ENCODE measurements around the gene RPL22.
"Not testable (repeated sequence)": the region's sequence is repeated elsewhere in the genome, so short reads cannot be mapped to it uniquely, and the experiment has no call there.

Gene RPL22

GRCh38 chr1:6233376-6233775 is 34.0 kb upstream of the RPL22 start:
- DNase-seq = no peak

GRCh38 chr1:6225651-6226050 is 26.3 kb upstream of the RPL22 start:
- DNase-seq = no peak

- DNase-seq = no peak
These were observed 25.3 kb upstream of the RPL22 start for GRCh38 chr1:6224718-6225117.

- DNase-seq = no peak
These were observed 24.2 kb upstream of the RPL22 start for GRCh38 chr1:6223617-6224016.

GRCh38 chr1:6222636-6223035 is 23.2 kb upstream of the RPL22 start:
- DNase-seq = no peak

GRCh38 chr1:6221210-6221784 is 21.9 kb upstream of the RPL22 start:
- DNase-seq = no peak

GRCh38 chr1:6220236-6220635 is 20.8 kb upstream of the RPL22 start:
- DNase-seq = no peak

- DNase-seq = not testable (repeated sequence)
These were observed 20.2 kb upstream of the RPL22 start for GRCh38 chr1:6219641-6220040.

GRCh38 chr1:6218375-6219164 is 19.2 kb upstream of the RPL22 start:
- DNase-seq = no peak

GRCh38 chr1:6212193-6212959 is 13.0 kb upstream of the RPL22 start:
- no peak for DNase-seq

GRCh38 chr1:6211731-6212130 is 12.3 kb upstream of the RPL22 start:
- DNase-seq = no peak

GRCh38 chr1:6210591-6211355 is 11.4 kb upstream of the RPL22 start:
- DNase-seq = no peak

- DNase-seq = no peak
These were observed 10.5 kb upstream of the RPL22 start for GRCh38 chr1:6209661-6210580.

- peak; percentile 14 for DNase-seq
These were observed 9.6 kb upstream of the RPL22 start for GRCh38 chr1:6208723-6209660.

GRCh38 chr1:6207921-6208320 is 8.5 kb upstream of the RPL22 start:
- no peak for DNase-seq

GRCh38 chr1:6207075-6207885 is 7.9 kb upstream of the RPL22 start:
- no peak for DNase-seq

GRCh38 chr1:6206520-6206855 is 7.1 kb upstream of the RPL22 start:
- DNase-seq = no peak

- DNase-seq = peak; percentile 46
These were observed 6.6 kb upstream of the RPL22 start, which contains the start of gene RNF207 for GRCh38 chr1:6205849-6206519. Gene RNF207, plus strand, starts transcription at chr1:6206119. Its CDS starts 417 bp downstream, at chr1:6206536.

- no peak for DNase-seq
These were observed 2.9 kb upstream of the RPL22 start for GRCh38 chr1:6202256-6202655.
